Vagina (tissue), 2 donors: ENCODE measurements around the gene GDNF.

Experiments
- POLR2A ChIP-seq, 2 donors: fragments of 450-650 bp; IDR thresholded peaks; one replicate each; pipeline ENCODE4 v1.6.1; 2017; ENCODE audit warnings: antibody characterized with exemption in 2 of 2, mild to moderate bottlenecking in 2 of 2, moderate library complexity in 2 of 2
- POLR2AphosphoS5 ChIP-seq, 2 donors: sonication (generic); formaldehyde crosslinking; IDR thresholded peaks; one replicate each; pipeline ENCODE4 v1.9.0; 2017; ENCODE audit warnings: antibody characterized with exemption in 2 of 2, mild to moderate bottlenecking in 2 of 2, low read depth in 1 of 2; ENCODE audit not compliant: insufficient read depth in 1 of 2

GRCh38 chr5:37859805-37860204 is 20.0 kb upstream of the GDNF start:
- TF ChIP-seq POLR2A (IDR thresholded peaks at IDR 0.05) (no peak), POLR2AphosphoS5 (IDR thresholded peaks at IDR 0.05; ENCODE audit: insufficient read depth in 1 of 2, low read depth in 1 of 2) (no peak)
